GM23338 (cell line): Measurements from ENCODE around the gene RNF212B. TPM values are rescaled to one million over a fixed set of nuclear protein-coding genes. Genes with fewer than 3 reads are reported as not detected.

Experiments
- ATAC-seq: fragments of 200-7000 bp; cut with Tn5 transposase; 3 replicates; pipeline ENCODE4 v1.9.1; 2020
- DNase-seq: peaks from one replicate; pipeline ENCODE4 v3.0.0-alpha.2; 2015; ENCODE audit warnings: low spot score
- H2AFZ ChIP-seq: fragments of 200-600 bp; sonication (generic); 2 replicates; pipeline ENCODE4 v1.8.0; 2016; ENCODE audit warnings: antibody characterized with exemption, mild to moderate bottlenecking, moderate library complexity
- H3F3A ChIP-seq: fragments of 200-600 bp; sonication (generic); replicated peaks from 2 replicates; pipeline ENCODE4 v1.8.0; 2017; ENCODE audit warnings: antibody characterized with exemption, mixed run types, low read depth
- H3K27ac ChIP-seq: fragments of 200-600 bp; sonication (generic); 2 replicates; pipeline ENCODE4 v1.6.1; 2016; ENCODE audit warnings: low read depth
- H3K27me3 ChIP-seq: fragments of 200-600 bp; sonication (generic); 2 replicates; pipeline ENCODE4 v1.8.0; 2016; ENCODE audit warnings: mild to moderate bottlenecking, mixed run types, moderate library complexity; ENCODE audit not compliant: insufficient read depth
- H3K36me3 ChIP-seq: fragments of 200-600 bp; sonication (generic); 2 replicates; pipeline ENCODE4 v1.8.0; 2016; ENCODE audit warnings: mild to moderate bottlenecking; ENCODE audit not compliant: insufficient read depth
- H3K4me1 ChIP-seq: fragments of 200-600 bp; sonication (generic); 2 replicates; pipeline ENCODE4 v1.8.0; 2016; ENCODE audit warnings: mild to moderate bottlenecking, moderate library complexity; ENCODE audit not compliant: insufficient read depth
- H3K4me2 ChIP-seq: fragments of 200-600 bp; sonication (generic); 2 replicates; pipeline ENCODE4 v1.7.1; 2017; ENCODE audit warnings: mixed run types
- H3K4me3 ChIP-seq: fragments of 200-600 bp; sonication (generic); 2 replicates; pipeline ENCODE4 v1.6.1; 2016; ENCODE audit warnings: mixed run types
- H3K79me2 ChIP-seq: fragments of 200-600 bp; sonication (generic); replicated peaks from 2 replicates; pipeline ENCODE4 v1.8.0; 2017; ENCODE audit warnings: mild to moderate bottlenecking; ENCODE audit not compliant: insufficient read depth
- H3K9me2 ChIP-seq: fragments of 200-600 bp; sonication (generic); 2 replicates; pipeline ENCODE4 v1.8.0; 2017; ENCODE audit not compliant: insufficient read depth
- H4K20me1 ChIP-seq: fragments of 200-600 bp; sonication (generic); replicated peaks from 2 replicates; pipeline ENCODE4 v1.8.0; 2017; ENCODE audit warnings: mild to moderate bottlenecking; ENCODE audit not compliant: insufficient read depth
- H3K27ac Mint-ChIP-seq: 2 replicates; pipeline ENCODE4 v1.8.0; 2020; ENCODE audit warnings: inconsistent platforms, mild to moderate bottlenecking, moderate library complexity, mixed read lengths
- H3K27me3 Mint-ChIP-seq: 3 replicates; pipeline ENCODE4 v1.8.0; 2022; ENCODE audit warnings: low read depth, mild to moderate bottlenecking, moderate library complexity, mixed read lengths, inconsistent platforms; ENCODE audit not compliant: insufficient read depth, poor library complexity
- H3K36me3 Mint-ChIP-seq: 3 replicates; pipeline ENCODE4 v1.8.0; 2021; ENCODE audit warnings: low read depth, mild to moderate bottlenecking, inconsistent platforms, moderate library complexity, mixed read lengths
- H3K4me1 Mint-ChIP-seq: 3 replicates; pipeline ENCODE4 v1.8.0; 2020; ENCODE audit warnings: mild to moderate bottlenecking, inconsistent platforms, mixed read lengths
- H3K4me3 Mint-ChIP-seq: 3 replicates; pipeline ENCODE4 v1.8.0; 2021; ENCODE audit warnings: moderate library complexity, mild to moderate bottlenecking, inconsistent platforms, mixed read lengths
- H3K9me3 Mint-ChIP-seq: 3 replicates; pipeline ENCODE4 v1.8.0; 2020; ENCODE audit warnings: moderate library complexity, mild to moderate bottlenecking, inconsistent platforms, mixed read lengths
- NANOG ChIP-seq: IDR thresholded peaks from 2 replicates; pipeline ENCODE4 v1.6.1; 2016; ENCODE audit warnings: antibody characterized with exemption, borderline replicate concordance
- polyA plus RNA-seq: library from polyadenylated mRNA; unstranded; fragments of >200 nt; fragmentation: Nextera tagmentation; extraction: Ambion mirVana; gene quantifications from 2 replicates; pipeline ENCODE4 v1.2.1, GENCODE V29; 2016
- total RNA-seq: library from RNA; depleted of rRNA; stranded (reverse); fragments of >200 nt; shearing (Covaris generic); gene quantifications from 2 replicates; pipeline ENCODE4 v1.2.3, GENCODE V29; 2014
- TF ChIP-seq, protein P1 (sequence below): fragments of 250-450 bp; sonication (Bioruptor Pico); IDR thresholded peaks from 2 replicates; pipeline ENCODE4 v1.5.0; 2020; ENCODE audit warnings: mild to moderate bottlenecking, moderate library complexity
- TF ChIP-seq, protein P2 (sequence below): IDR thresholded peaks from 2 replicates; pipeline ENCODE4 v1.6.1; 2016; ENCODE audit warnings: antibody characterized with exemption

The RNF212B gene
- total and polyA plus RNA-seq, 2 experiments from 2014 or later, result not detected

DNA sequence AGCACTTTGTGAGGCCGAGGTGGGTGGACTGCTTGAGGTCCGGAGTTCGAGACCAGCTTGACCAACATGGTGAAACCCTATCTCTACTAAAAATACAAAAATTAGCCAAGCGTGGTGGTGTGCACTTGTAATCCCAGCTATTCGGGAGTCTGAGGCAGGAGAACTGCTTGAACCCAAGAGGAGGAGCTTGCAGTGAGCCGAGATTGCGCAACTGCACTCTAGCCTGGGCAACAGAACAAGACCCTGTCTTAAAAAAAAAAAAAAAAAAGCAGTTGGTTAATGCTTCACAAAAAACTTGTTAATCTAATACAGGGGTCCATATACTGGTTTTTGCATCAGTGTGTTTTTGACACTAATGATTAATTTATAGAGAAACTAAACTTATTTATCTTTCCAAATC, 35.7 kb upstream of the RNF212B start (continued):
- TF ChIP-seq, protein P1, sequence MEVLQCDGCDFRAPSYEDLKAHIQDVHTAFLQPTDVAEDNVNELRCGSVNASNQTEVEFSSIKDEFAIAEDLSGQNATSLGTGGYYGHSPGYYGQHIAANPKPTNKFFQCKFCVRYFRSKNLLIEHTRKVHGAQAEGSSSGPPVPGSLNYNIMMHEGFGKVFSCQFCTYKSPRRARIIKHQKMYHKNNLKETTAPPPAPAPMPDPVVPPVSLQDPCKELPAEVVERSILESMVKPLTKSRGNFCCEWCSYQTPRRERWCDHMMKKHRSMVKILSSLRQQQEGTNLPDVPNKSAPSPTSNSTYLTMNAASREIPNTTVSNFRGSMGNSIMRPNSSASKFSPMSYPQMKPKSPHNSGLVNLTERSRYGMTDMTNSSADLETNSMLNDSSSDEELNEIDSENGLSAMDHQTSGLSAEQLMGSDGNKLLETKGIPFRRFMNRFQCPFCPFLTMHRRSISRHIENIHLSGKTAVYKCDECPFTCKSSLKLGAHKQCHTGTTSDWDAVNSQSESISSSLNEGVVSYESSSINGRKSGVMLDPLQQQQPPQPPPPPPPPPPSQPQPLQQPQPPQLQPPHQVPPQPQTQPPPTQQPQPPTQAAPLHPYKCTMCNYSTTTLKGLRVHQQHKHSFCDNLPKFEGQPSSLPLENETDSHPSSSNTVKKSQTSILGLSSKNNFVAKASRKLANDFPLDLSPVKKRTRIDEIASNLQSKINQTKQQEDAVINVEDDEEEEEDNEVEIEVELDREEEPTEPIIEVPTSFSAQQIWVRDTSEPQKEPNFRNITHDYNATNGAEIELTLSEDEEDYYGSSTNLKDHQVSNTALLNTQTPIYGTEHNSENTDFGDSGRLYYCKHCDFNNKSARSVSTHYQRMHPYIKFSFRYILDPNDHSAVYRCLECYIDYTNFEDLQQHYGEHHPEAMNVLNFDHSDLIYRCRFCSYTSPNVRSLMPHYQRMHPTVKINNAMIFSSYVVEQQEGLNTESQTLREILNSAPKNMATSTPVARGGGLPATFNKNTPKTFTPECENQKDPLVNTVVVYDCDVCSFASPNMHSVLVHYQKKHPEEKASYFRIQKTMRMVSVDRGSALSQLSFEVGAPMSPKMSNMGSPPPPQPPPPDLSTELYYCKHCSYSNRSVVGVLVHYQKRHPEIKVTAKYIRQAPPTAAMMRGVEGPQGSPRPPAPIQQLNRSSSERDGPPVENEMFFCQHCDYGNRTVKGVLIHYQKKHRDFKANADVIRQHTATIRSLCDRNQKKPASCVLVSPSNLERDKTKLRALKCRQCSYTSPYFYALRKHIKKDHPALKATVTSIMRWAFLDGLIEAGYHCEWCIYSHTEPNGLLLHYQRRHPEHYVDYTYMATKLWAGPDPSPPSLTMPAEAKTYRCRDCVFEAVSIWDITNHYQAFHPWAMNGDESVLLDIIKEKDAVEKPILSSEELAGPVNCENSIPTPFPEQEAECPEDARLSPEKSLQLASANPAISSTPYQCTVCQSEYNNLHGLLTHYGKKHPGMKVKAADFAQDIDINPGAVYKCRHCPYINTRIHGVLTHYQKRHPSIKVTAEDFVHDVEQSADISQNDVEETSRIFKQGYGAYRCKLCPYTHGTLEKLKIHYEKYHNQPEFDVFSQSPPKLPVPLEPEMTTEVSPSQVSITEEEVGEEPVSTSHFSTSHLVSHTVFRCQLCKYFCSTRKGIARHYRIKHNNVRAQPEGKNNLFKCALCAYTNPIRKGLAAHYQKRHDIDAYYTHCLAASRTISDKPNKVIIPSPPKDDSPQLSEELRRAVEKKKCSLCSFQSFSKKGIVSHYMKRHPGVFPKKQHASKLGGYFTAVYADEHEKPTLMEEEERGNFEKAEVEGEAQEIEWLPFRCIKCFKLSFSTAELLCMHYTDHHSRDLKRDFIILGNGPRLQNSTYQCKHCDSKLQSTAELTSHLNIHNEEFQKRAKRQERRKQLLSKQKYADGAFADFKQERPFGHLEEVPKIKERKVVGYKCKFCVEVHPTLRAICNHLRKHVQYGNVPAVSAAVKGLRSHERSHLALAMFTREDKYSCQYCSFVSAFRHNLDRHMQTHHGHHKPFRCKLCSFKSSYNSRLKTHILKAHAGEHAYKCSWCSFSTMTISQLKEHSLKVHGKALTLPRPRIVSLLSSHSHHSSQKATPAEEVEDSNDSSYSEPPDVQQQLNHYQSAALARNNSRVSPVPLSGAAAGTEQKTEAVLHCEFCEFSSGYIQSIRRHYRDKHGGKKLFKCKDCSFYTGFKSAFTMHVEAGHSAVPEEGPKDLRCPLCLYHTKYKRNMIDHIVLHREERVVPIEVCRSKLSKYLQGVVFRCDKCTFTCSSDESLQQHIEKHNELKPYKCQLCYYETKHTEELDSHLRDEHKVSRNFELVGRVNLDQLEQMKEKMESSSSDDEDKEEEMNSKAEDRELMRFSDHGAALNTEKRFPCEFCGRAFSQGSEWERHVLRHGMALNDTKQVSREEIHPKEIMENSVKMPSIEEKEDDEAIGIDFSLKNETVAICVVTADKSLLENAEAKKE, result no peak
- TF ChIP-seq, protein P2, sequence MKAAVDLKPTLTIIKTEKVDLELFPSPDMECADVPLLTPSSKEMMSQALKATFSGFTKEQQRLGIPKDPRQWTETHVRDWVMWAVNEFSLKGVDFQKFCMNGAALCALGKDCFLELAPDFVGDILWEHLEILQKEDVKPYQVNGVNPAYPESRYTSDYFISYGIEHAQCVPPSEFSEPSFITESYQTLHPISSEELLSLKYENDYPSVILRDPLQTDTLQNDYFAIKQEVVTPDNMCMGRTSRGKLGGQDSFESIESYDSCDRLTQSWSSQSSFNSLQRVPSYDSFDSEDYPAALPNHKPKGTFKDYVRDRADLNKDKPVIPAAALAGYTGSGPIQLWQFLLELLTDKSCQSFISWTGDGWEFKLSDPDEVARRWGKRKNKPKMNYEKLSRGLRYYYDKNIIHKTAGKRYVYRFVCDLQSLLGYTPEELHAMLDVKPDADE, result no peak

DNA sequence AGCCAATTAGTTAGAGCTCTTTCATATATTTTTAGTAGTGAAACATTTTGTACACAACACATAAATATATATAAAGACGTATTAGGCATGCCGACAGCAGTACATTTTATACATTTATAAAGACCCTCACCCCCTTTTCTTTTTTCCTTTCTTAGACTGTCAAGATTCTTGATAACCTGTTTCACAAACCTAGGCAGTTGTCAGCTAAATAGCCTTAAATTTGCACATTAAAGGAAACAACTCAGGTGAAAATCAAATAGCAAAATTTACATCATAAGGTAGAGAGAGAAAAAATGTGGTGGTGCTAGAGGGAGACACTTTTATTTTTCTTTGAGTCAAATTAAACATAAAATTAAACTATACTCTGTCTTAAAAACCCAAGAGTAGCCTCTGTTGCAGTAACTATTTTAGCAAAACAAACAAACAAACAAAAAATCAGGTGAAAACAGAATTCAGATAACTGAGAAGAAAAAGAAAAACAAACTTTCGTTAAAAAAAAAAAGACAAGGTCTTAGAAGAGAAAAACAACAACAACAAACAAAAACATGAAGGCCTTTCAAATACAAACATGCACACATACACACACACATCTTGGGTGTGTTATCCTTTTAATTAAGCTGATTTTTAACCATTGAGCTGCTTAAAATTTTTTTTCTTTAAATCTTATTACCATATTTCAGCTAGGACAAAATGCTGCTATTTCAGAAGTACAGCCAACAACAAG, 31.2 kb upstream of the RNF212B start:
- ATAC-seq (peak; percentile 50), DNase-seq (peak; percentile 49)
- H3F3A ChIP-seq, result 0 out of 2 replicates have a peak, but pooled peaks cover 10% of the 10 kb centered on the region
- H3K4me1 ChIP-seq, result peaks cover 20% of the 10 kb centered on the region
- peak overlapping the region; percentile 58 for H3K4me2 ChIP-seq
- no peaks in the 10 kb centered on the region for H3K36me3 Mint-ChIP-seq
- no peaks in the 10 kb centered on the region for H3K36me3 ChIP-seq
- no peaks in the 10 kb centered on the region for H3K27me3 ChIP-seq
- peaks cover 7% of the 10 kb centered on the region for H3K27me3 Mint-ChIP-seq
- H3K4me3 Mint-ChIP-seq, result peak overlapping the region; percentile 73
- peaks cover 31% of the 10 kb centered on the region for H3K4me1 Mint-ChIP-seq
- H4K20me1 ChIP-seq, result no peaks in the 10 kb centered on the region
- peak overlapping the region; percentile 98 for H3K27ac Mint-ChIP-seq
- no peaks in the 10 kb centered on the region for H3K79me2 ChIP-seq
- no peaks in the 10 kb centered on the region for H3K9me3 Mint-ChIP-seq
- peak overlapping the region; percentile 24 for H3K4me3 ChIP-seq
- peak overlapping the region; percentile 91 for H3K27ac ChIP-seq
- peak; percentile 40; the same call in 1 of the 2 replicates for TF ChIP-seq NANOG
- TF ChIP-seq, protein P1, result no peak
- H3K9me2 ChIP-seq, result no peaks in the 10 kb centered on the region
- no peak overlapping the region for H2AFZ ChIP-seq
